MM.1S (cell line): ENCODE data around the gene KIF20B.
"Not testable (repeated sequence)": the region's sequence is repeated elsewhere in the genome, so short reads cannot be mapped to it uniquely, and the experiment has no call there.

Experiments
- EZH2 ChIP-seq: fragments of 300-600 bp; sonication (generic); optimal IDR thresholded peaks from 2 replicates; pipeline ENCODE3; 2017; ENCODE audit warnings: low read depth, mild to moderate bottlenecking, antibody characterized with exemption, low read length, mixed read lengths
- EZH2phosphoT487 ChIP-seq: fragments of 300-600 bp; sonication (generic); IDR thresholded peaks from 2 replicates; pipeline ENCODE4 v1.6.1; 2018; ENCODE audit warnings: antibody characterized with exemption, low read length
- TF ChIP-seq, protein P1 (sequence below): fragments of 300-600 bp; sonication (generic); IDR thresholded peaks from 2 replicates; pipeline ENCODE4 v1.5.1; 2016; ENCODE audit warnings: antibody characterized with exemption, low read length, mixed read lengths

DNA sequence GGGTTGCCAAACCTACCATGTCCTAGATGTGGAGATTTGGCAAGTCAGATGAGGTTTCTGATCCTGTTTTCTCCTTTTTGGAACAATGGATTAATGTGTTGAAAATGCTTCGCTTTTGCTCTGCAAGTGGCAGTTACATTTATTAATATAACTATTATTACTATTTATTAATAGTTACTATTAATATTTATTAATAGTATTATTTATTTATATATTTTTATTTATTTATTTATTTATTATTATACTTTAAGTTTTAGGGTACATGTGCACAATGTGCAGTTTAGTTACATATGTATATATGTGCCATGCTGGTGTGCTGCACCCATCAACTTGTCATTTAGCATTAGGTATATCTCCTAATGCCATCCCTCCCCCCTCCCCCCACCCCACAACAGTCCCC lies 62.3 kb downstream of the KIF20B start:
- TF ChIP-seq, protein P1, sequence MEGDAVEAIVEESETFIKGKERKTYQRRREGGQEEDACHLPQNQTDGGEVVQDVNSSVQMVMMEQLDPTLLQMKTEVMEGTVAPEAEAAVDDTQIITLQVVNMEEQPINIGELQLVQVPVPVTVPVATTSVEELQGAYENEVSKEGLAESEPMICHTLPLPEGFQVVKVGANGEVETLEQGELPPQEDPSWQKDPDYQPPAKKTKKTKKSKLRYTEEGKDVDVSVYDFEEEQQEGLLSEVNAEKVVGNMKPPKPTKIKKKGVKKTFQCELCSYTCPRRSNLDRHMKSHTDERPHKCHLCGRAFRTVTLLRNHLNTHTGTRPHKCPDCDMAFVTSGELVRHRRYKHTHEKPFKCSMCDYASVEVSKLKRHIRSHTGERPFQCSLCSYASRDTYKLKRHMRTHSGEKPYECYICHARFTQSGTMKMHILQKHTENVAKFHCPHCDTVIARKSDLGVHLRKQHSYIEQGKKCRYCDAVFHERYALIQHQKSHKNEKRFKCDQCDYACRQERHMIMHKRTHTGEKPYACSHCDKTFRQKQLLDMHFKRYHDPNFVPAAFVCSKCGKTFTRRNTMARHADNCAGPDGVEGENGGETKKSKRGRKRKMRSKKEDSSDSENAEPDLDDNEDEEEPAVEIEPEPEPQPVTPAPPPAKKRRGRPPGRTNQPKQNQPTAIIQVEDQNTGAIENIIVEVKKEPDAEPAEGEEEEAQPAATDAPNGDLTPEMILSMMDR, result not testable (repeated sequence)
- TF ChIP-seq EZH2phosphoT487, EZH2: not testable (repeated sequence)
